GM23248 (cell line): ENCODE results near the gene SIM1. TPM values are rescaled to one million over a fixed set of nuclear protein-coding genes. Genes with fewer than 3 reads are reported as not detected.

Experiments used
- DNase-seq: peaks from one replicate; pipeline ENCODE4 v3.0.0-alpha.2; 2015
- H2AFZ ChIP-seq: fragments of 200-600 bp; sonication (generic); 2 replicates; pipeline ENCODE4 v1.6.1; 2016; ENCODE audit warnings: antibody characterized with exemption
- H3F3A ChIP-seq: fragments of 200-600 bp; sonication (generic); 2 replicates; pipeline ENCODE4 v1.6.1; 2016; ENCODE audit warnings: mild to moderate bottlenecking, antibody characterized with exemption, mixed run types; ENCODE audit not compliant: insufficient read depth
- H3K27ac ChIP-seq: fragments of 200-600 bp; sonication (generic); 2 replicates; pipeline ENCODE4 v1.5.1; 2016; ENCODE audit warnings: mild to moderate bottlenecking
- H3K27me3 ChIP-seq: fragments of 200-600 bp; sonication (generic); replicated peaks from 2 replicates; pipeline ENCODE4 v1.6.1; 2016; ENCODE audit warnings: mild to moderate bottlenecking; ENCODE audit not compliant: insufficient read depth
- H3K36me3 ChIP-seq: fragments of 200-600 bp; sonication (generic); 2 replicates; pipeline ENCODE4 v1.6.1; 2016; ENCODE audit warnings: low read depth, mild to moderate bottlenecking
- H3K4me1 ChIP-seq: fragments of 200-600 bp; sonication (generic); 2 replicates; pipeline ENCODE4 v1.6.1; 2016; ENCODE audit warnings: mild to moderate bottlenecking; ENCODE audit not compliant: insufficient read depth
- H3K4me2 ChIP-seq: fragments of 200-600 bp; sonication (generic); one replicate; pipeline ENCODE4 v1.6.1; 2016; ENCODE audit warnings: mild to moderate bottlenecking; ENCODE audit not compliant: unreplicated experiment
- H3K4me3 ChIP-seq: fragments of 200-600 bp; sonication (generic); 2 replicates; pipeline ENCODE4 v1.5.1; 2016; ENCODE audit warnings: mild to moderate bottlenecking
- H3K79me2 ChIP-seq: fragments of 200-600 bp; sonication (generic); 2 replicates; pipeline ENCODE4 v1.6.1; 2016; ENCODE audit warnings: mild to moderate bottlenecking; ENCODE audit not compliant: insufficient read depth
- H3K9ac ChIP-seq: fragments of 200-600 bp; sonication (generic); 2 replicates; pipeline ENCODE4 v1.6.1; 2016; ENCODE audit warnings: mild to moderate bottlenecking
- H3K9me2 ChIP-seq: fragments of 200-600 bp; sonication (generic); 2 replicates; pipeline ENCODE4 v1.6.1; 2016; ENCODE audit warnings: mixed run types, mild to moderate bottlenecking, moderate library complexity; ENCODE audit not compliant: insufficient read depth
- H3K9me3 ChIP-seq: fragments of 200-600 bp; sonication (generic); one replicate; pipeline ENCODE4 v1.6.1; 2017; ENCODE audit warnings: low read depth
- H4K20me1 ChIP-seq: fragments of 200-600 bp; sonication (generic); 2 replicates; pipeline ENCODE4 v1.6.0; 2016; ENCODE audit not compliant: insufficient read depth
- EZH2 ChIP-seq: fragments of 200-600 bp; sonication (generic); IDR thresholded peaks from 2 replicates; pipeline ENCODE4 v1.6.1; 2018; ENCODE audit warnings: antibody characterized with exemption, mild to moderate bottlenecking; ENCODE audit not compliant: insufficient read depth, poor library complexity, severe bottlenecking
- EZH2phosphoT487 ChIP-seq: fragments of 200-600 bp; sonication (generic); IDR thresholded peaks from 2 replicates; pipeline ENCODE4 v1.6.1; 2018; ENCODE audit warnings: antibody characterized with exemption, moderate library complexity, mild to moderate bottlenecking, low read depth; ENCODE audit not compliant: insufficient read depth
- WGBS, 2 experiments: methylation state at CpG; one replicate each; pipeline ENCODE4 v1.1.6; 2015 to 2017; ENCODE audit warnings: low lambda C conversion rate in 2 of 2, low coverage in 1 of 2; ENCODE audit errors: missing lambda C conversion rate in 2 of 2; 5-methylcytosine and 5-hydroxymethylcytosine counted together
- in situ Hi-C: fragments of 300-500 bp; cut with MboI; formaldehyde crosslinking; loops from 2 replicates; pipeline ENCODE4 v1.15.0; 2020
- polyA plus RNA-seq: library from polyadenylated mRNA; unstranded; fragments of >200 nt; fragmentation: Nextera tagmentation; extraction: Ambion mirVana; gene quantifications from 2 replicates; pipeline ENCODE4 v1.2.1, GENCODE V29; 2016
- total RNA-seq: library from RNA; depleted of rRNA; stranded (reverse); fragments of >200 nt; shearing (Covaris generic); gene quantifications from 2 replicates; pipeline ENCODE4 v1.2.3, GENCODE V29; 2014

Gene SIM1
- total and polyA plus RNA-seq, 2 experiments from 2014 or later: 1.5 to 1.6 TPM

GRCh38 chr6:100353276-100354015 is 111.3 kb downstream of the SIM1 start:
- DNase-seq: peak; percentile 66
- Histone ChIP-seq H3K4me2 (no peak overlapping the region), H3K36me3 (no peaks in the 10 kb centered on the region), H3K9ac (no peak overlapping the region), H3K27ac (no peak overlapping the region), H4K20me1 (no peaks in the 10 kb centered on the region), H3F3A (peaks cover 13% of the 10 kb centered on the region), H3K4me3 (no peak overlapping the region), H3K9me3 (no peaks in the 10 kb centered on the region), H2AFZ (0 out of 2 replicates have a peak overlapping the region, but pooled peaks have one; percentile 44), H3K79me2 (no peaks in the 10 kb centered on the region), H3K9me2 (no peaks in the 10 kb centered on the region), H3K4me1 (peaks cover 16% of the 10 kb centered on the region), H3K27me3 (no peaks in the 10 kb centered on the region)
- TF ChIP-seq EZH2phosphoT487 (no peak), EZH2 (no peak)
- in situ Hi-C loops: no loop called here
- WGBS, 2 experiments: 77 to 80% methylated on average over 8 of the region's 8 CpGs

- Histone ChIP-seq H3K4me3 (no peak overlapping the region), H3F3A (peaks cover 38% of the 10 kb centered on the region), H3K4me1 (peaks cover 48% of the 10 kb centered on the region), H3K9me2 (no peaks in the 10 kb centered on the region), H3K79me2 (no peaks in the 10 kb centered on the region), H3K9ac (no peak overlapping the region), H2AFZ (no peak overlapping the region), H4K20me1 (no peaks in the 10 kb centered on the region), H3K4me2 (no peak overlapping the region), H3K9me3 (no peaks in the 10 kb centered on the region), H3K27ac (no peak overlapping the region), H3K36me3 (no peaks in the 10 kb centered on the region), H3K27me3 (no peaks in the 10 kb centered on the region)
- in situ Hi-C loops: no loop called here
- DNase-seq: no peak
- TF ChIP-seq EZH2phosphoT487: no peak
- no peak for TF ChIP-seq EZH2
These were observed 114.6 kb downstream of the SIM1 start for GRCh38 chr6:100350139-100350538.

GRCh38 chr6:100349366-100349765 is 115.4 kb downstream of the SIM1 start:
- in situ Hi-C loops: no loop called here
- Histone ChIP-seq H3F3A (peaks cover 43% of the 10 kb centered on the region), H4K20me1 (no peaks in the 10 kb centered on the region), H3K27ac (no peak overlapping the region), H3K4me1 (peaks cover 56% of the 10 kb centered on the region), H3K9me2 (no peaks in the 10 kb centered on the region), H3K4me2 (no peak overlapping the region), H3K36me3 (no peaks in the 10 kb centered on the region), H3K9ac (no peak overlapping the region), H2AFZ (no peak overlapping the region), H3K4me3 (no peak overlapping the region), H3K79me2 (no peaks in the 10 kb centered on the region), H3K27me3 (no peaks in the 10 kb centered on the region), H3K9me3 (no peaks in the 10 kb centered on the region)
- 95 to 97% methylated on average over 3 of the region's 3 CpGs for WGBS, 2 experiments
- TF ChIP-seq EZH2 (no peak), EZH2phosphoT487 (no peak)
- DNase-seq: no peak

GRCh38 chr6:100347901-100348550 is 116.7 kb downstream of the SIM1 start:
- Histone ChIP-seq H3K36me3 (no peaks in the 10 kb centered on the region), H3K27ac (peak overlapping the region; percentile 75), H4K20me1 (no peaks in the 10 kb centered on the region), H3K9me2 (no peaks in the 10 kb centered on the region), H3K9ac (peak overlapping the region; percentile 22; the same call in 1 of the 2 replicates), H3K4me1 (peaks cover 60% of the 10 kb centered on the region), H2AFZ (peak overlapping the region; percentile 22; the same call in 1 of the 2 replicates), H3K27me3 (no peaks in the 10 kb centered on the region), H3K79me2 (no peaks in the 10 kb centered on the region), H3K4me3 (peak overlapping the region; percentile 42), H3F3A (peaks cover 46% of the 10 kb centered on the region), H3K9me3 (no peaks in the 10 kb centered on the region), H3K4me2 (peak overlapping the region; percentile 76)
- DNase-seq: peak; percentile 81
- WGBS, 2 experiments: 51 to 52% methylated on average over 4 of the region's 4 CpGs
- no peak for TF ChIP-seq EZH2phosphoT487
- in situ Hi-C loops: no loop called here
